ENCODE results near the gene WBP11. TPM values are rescaled to one million over a fixed set of nuclear protein-coding genes. Genes with fewer than 3 reads are reported as not detected.

WBP11 gene
- total RNA-seq, 1 experiment from 2014 or later, result 108 TPM

GRCh38 chr12:14782756-14783155 lies 20.5 kb downstream of the WBP11 start:
- peaks cover 2% of the 10 kb centered on the region; the same call in 1 of the 2 replicates for H3K4me1 ChIP-seq (ENCODE audit: insufficient read depth, low read length)
- H3K27ac Mint-ChIP-seq, result no peak overlapping the region; a peak in 1 of 7 replicates
- H3K4me2 ChIP-seq (ENCODE audit: insufficient read depth, insufficient read length, low read length), result no peak overlapping the region
- H3T11ph ChIP-seq (ENCODE audit: low read length), result no peak overlapping the region
- peaks cover 0 to 8% of the 10 kb centered on the region in 2 experiments; a peak in 2 of 4 replicates for H3K4me1 Mint-ChIP-seq
- H2BK20ac ChIP-seq (ENCODE audit: low read depth, low read length, poor library complexity, severe bottlenecking), result no peak overlapping the region
- no peak overlapping the region for H2BK15ac ChIP-seq (ENCODE audit: low read depth, low read length)
- H2BK12ac ChIP-seq (ENCODE audit: insufficient read length, low read depth, low read length), result no peak overlapping the region
- H3K27me3 ChIP-seq (ENCODE audit: insufficient read depth, low read length), result no peaks in the 10 kb centered on the region
- H4K8ac ChIP-seq (replicated peaks; ENCODE audit: insufficient read length, low read depth, low read length), result no peak overlapping the region
- H2AFZ ChIP-seq (ENCODE audit: low read length), result no peak overlapping the region
- H3K56ac ChIP-seq (ENCODE audit: insufficient read length, low read depth, low read length), result no peak overlapping the region
- no peak overlapping the region for H3K23ac ChIP-seq (ENCODE audit: insufficient read length, low read depth, low read length)
- H2AK5ac ChIP-seq (ENCODE audit: insufficient read length, low read length), result no peak overlapping the region
- no peaks in the 10 kb centered on the region for H3K79me2 ChIP-seq (ENCODE audit: insufficient read depth, low read length)
- no peak overlapping the region for H3K9ac ChIP-seq (ENCODE audit: extremely low read depth, insufficient read length, low read length)
- no peaks in the 10 kb centered on the region for H3K9me3 ChIP-seq (ENCODE audit: control insufficient read depth, low read depth, low read length)
- no peaks in the 10 kb centered on the region for H3K79me1 ChIP-seq (ENCODE audit: insufficient read depth, low read depth, low read length, poor library complexity, severe bottlenecking)
- H3K27ac ChIP-seq (ENCODE audit: insufficient read length, low read depth, low read length), result no peak overlapping the region
- no peak overlapping the region for H3K4ac ChIP-seq (ENCODE audit: low read depth, low read length)
- no peak overlapping the region for H3K4me3 Mint-ChIP-seq
- no peaks in the 10 kb centered on the region for H3K27me3 Mint-ChIP-seq (ENCODE audit: low read depth)
- no peak overlapping the region for H3K18ac ChIP-seq (ENCODE audit: insufficient read length, low read depth, low read length)
- H3K36me3 Mint-ChIP-seq (ENCODE audit: insufficient read depth in 1 of 3, low read depth in 3 of 3), result peaks cover 12 to 30% (median 14%) of the 10 kb centered on the region in 3 experiments; a peak in 6 of 7 replicates
- no peaks in the 10 kb centered on the region for H3K9me3 Mint-ChIP-seq
- no peak overlapping the region for H4K5ac ChIP-seq (ENCODE audit: insufficient read length, low read depth, low read length)
- H2BK120ac ChIP-seq (ENCODE audit: low read depth, low read length, poor library complexity, severe bottlenecking), result no peak overlapping the region
- no peaks in the 10 kb centered on the region for H3K23me2 ChIP-seq (ENCODE audit: insufficient read length, low read depth, low read length, poor library complexity, severe bottlenecking)
- no peak overlapping the region for H3K14ac ChIP-seq (ENCODE audit: insufficient read depth, low read length)
- no peak overlapping the region for H4K91ac ChIP-seq (ENCODE audit: insufficient read length, low read depth, low read length)
- H4K20me1 ChIP-seq (ENCODE audit: control insufficient read depth, insufficient read depth, insufficient read length), result no peaks in the 10 kb centered on the region
- no peak overlapping the region for H2BK5ac ChIP-seq (ENCODE audit: insufficient read length, low read length)
- DNase-seq, result no peak
- TF ChIP-seq CTCF (conservative IDR thresholded peaks at IDR 0.05), result no peak

All from H9 (cell line).